Left ventricle myocardium inferior (tissue), 1 donor: ENCODE results near the gene CYB5R4. TPM values are rescaled to one million over a fixed set of nuclear protein-coding genes. Genes with fewer than 3 reads are reported as not detected.
"Not testable (repeated sequence)": the region's sequence is repeated elsewhere in the genome, so short reads cannot be mapped to it uniquely, and the experiment has no call there.

ENCODE experiments used
- DNase-seq: peaks from one replicate; pipeline ENCODE4 v3.0.0-alpha.2; 2020
- H3K27ac ChIP-seq: fragments of 200-600 bp; replicated peaks from 2 replicates; pipeline ENCODE4 v1.8.0; 2021
- H3K27me3 ChIP-seq: fragments of 200-600 bp; 2 replicates; pipeline ENCODE4 v1.8.0; 2021; ENCODE audit warnings: low read depth
- H3K36me3 ChIP-seq: fragments of 200-600 bp; 2 replicates; pipeline ENCODE4 v1.8.0; 2021
- H3K4me1 ChIP-seq: fragments of 200-600 bp; 2 replicates; pipeline ENCODE4 v1.8.0; 2021
- H3K4me3 ChIP-seq: fragments of 200-600 bp; 2 replicates; pipeline ENCODE4 v1.8.0; 2021; ENCODE audit warnings: mild to moderate bottlenecking, moderate library complexity
- H3K9me3 ChIP-seq: fragments of 200-600 bp; replicated peaks from 2 replicates; pipeline ENCODE4 v1.8.0; 2021
- CTCF ChIP-seq: fragments of 200-600 bp; IDR thresholded peaks from 2 replicates; pipeline ENCODE4 v1.8.0; 2021; ENCODE audit warnings: antibody characterized with exemption, mild to moderate bottlenecking, borderline replicate concordance
- intact Hi-C: fragments of 100-400 bp; cut with micrococcal nuclease; formaldehyde crosslinking; loops from one replicate; pipeline ENCODE4 v1.11.0; 2022
- total RNA-seq: library from RNA; stranded (reverse); fragmentation: NEBNext Ultra II Directional; extraction: Animal tissue kit (Norgen Biotek cat#: 25700); gene quantifications from one replicate; pipeline ENCODE4 v1.2.1, GENCODE V29; 2021
- donor health status: DM: no; HTN: yes; CAD: no; lungs with severe emphysema.

The CYB5R4 gene
- total RNA-seq, 1 donor from 2014 or later = 14.5 TPM

- H3K27ac ChIP-seq = no peak overlapping the region
- no peaks in the 10 kb centered on the region for H3K27me3 ChIP-seq
- H3K4me1 ChIP-seq = no peaks in the 10 kb centered on the region
- no peak for TF ChIP-seq CTCF
- intact Hi-C loops = no loop called here
- H3K9me3 ChIP-seq = peaks cover 59% of the 10 kb centered on the region
- H3K36me3 ChIP-seq = peaks cover 2% of the 10 kb centered on the region
- no peak overlapping the region for H3K4me3 ChIP-seq
- DNase-seq = no peak
Measured at GRCh38 chr6:83901624-83902023, 42.1 kb downstream of the CYB5R4 start.

GRCh38 chr6:83904395-83904794 is 44.9 kb downstream of the CYB5R4 start:
- Histone ChIP-seq H3K27ac (no peak overlapping the region), H3K4me3 (no peak overlapping the region), H3K4me1 (no peaks in the 10 kb centered on the region), H3K9me3 (peaks cover 49% of the 10 kb centered on the region), H3K27me3 (no peaks in the 10 kb centered on the region), H3K36me3 (no peaks in the 10 kb centered on the region)
- intact Hi-C loops = no loop called here
- DNase-seq = no peak
- no peak for TF ChIP-seq CTCF

GRCh38 chr6:83905648-83906047 is 46.2 kb downstream of the CYB5R4 start:
- DNase-seq = no peak
- no peaks in the 10 kb centered on the region for H3K27me3 ChIP-seq
- H3K4me1 ChIP-seq = no peaks in the 10 kb centered on the region
- H3K36me3 ChIP-seq = peaks cover 5% of the 10 kb centered on the region
- no peak overlapping the region for H3K4me3 ChIP-seq
- intact Hi-C loops = no loop called here
- no peak overlapping the region for H3K27ac ChIP-seq
- TF ChIP-seq CTCF = no peak
- peaks cover 46% of the 10 kb centered on the region for H3K9me3 ChIP-seq

GRCh38 chr6:83907623-83908390 is 48.3 kb downstream of the CYB5R4 start:
- H3K27ac ChIP-seq, H3K36me3 ChIP-seq, H3K4me3 ChIP-seq, DNase-seq, H3K4me1 ChIP-seq, intact Hi-C loops, H3K27me3 ChIP-seq: not testable (repeated sequence)
- H3K9me3 ChIP-seq = peaks cover 26% of the 10 kb centered on the region

- Histone ChIP-seq H3K9me3 (peaks cover 15% of the 10 kb centered on the region), H3K4me3 (no peak overlapping the region), H3K4me1 (no peaks in the 10 kb centered on the region), H3K27me3 (no peaks in the 10 kb centered on the region), H3K36me3 (peaks cover 5% of the 10 kb centered on the region), H3K27ac (no peak overlapping the region)
- no peak for DNase-seq
- TF ChIP-seq CTCF = no peak
- intact Hi-C loops = no loop called here
Measured at GRCh38 chr6:83908813-83909212, 49.3 kb downstream of the CYB5R4 start.

GRCh38 chr6:83911278-83911677 is 51.8 kb downstream of the CYB5R4 start:
- H3K4me3 ChIP-seq = no peak overlapping the region
- intact Hi-C loops = no loop called here
- no peaks in the 10 kb centered on the region for H3K9me3 ChIP-seq
- no peaks in the 10 kb centered on the region for H3K4me1 ChIP-seq
- no peak for TF ChIP-seq CTCF
- no peak overlapping the region for H3K27ac ChIP-seq
- H3K36me3 ChIP-seq = peaks cover 5% of the 10 kb centered on the region
- no peaks in the 10 kb centered on the region for H3K27me3 ChIP-seq
- no peak for DNase-seq
